HFFc6 (cell line): Measurements from ENCODE around the gene SCP2D1. TPM values are rescaled to one million over a fixed set of nuclear protein-coding genes. Genes with fewer than 3 reads are reported as not detected.

Experiments used
- DNase-seq: peaks from one replicate; pipeline ENCODE4 v3.0.0-alpha.2; 2018
- H3K27ac Mint-ChIP-seq: 2 replicates; pipeline ENCODE4 v1.8.0; 2020; ENCODE audit warnings: mild to moderate bottlenecking, mixed read lengths
- H3K27me3 Mint-ChIP-seq: 2 replicates; pipeline ENCODE4 v1.8.0; 2021; ENCODE audit warnings: mild to moderate bottlenecking, moderate library complexity, mixed read lengths; ENCODE audit not compliant: insufficient read depth
- H3K36me3 Mint-ChIP-seq: 2 replicates; pipeline ENCODE4 v1.8.0; 2021; ENCODE audit warnings: low read depth, mixed read lengths
- H3K4me1 Mint-ChIP-seq: 2 replicates; pipeline ENCODE4 v1.8.0; 2020; ENCODE audit warnings: low read depth, mixed read lengths
- H3K4me3 Mint-ChIP-seq: 2 replicates; pipeline ENCODE4 v1.8.0; 2020; ENCODE audit warnings: mild to moderate bottlenecking, moderate library complexity, mixed read lengths
- H3K9me3 Mint-ChIP-seq: 2 replicates; pipeline ENCODE4 v1.8.0; 2020; ENCODE audit warnings: mild to moderate bottlenecking, mixed read lengths
- total RNA-seq, 6 experiments: library from RNA; stranded (reverse); fragmentation: NEBNext Ultra II Directional; extraction: Animal tissue kit (Norgen Biotek cat#: 25700); gene quantifications; 2 replicates in 1 of 6; 3 replicates in 5 of 6; pipeline ENCODE4 v1.2.3, GENCODE V29; 2021
- TF ChIP-seq, protein P1 (sequence below): fragments of 200-600 bp; sonication (generic); IDR thresholded peaks from 2 replicates; pipeline ENCODE4 v1.5.0; 2021; ENCODE audit warnings: antibody characterized with exemption, mild to moderate bottlenecking

The SCP2D1 gene
- total RNA-seq, 6 experiments from 2014 or later, result not detected

DNA sequence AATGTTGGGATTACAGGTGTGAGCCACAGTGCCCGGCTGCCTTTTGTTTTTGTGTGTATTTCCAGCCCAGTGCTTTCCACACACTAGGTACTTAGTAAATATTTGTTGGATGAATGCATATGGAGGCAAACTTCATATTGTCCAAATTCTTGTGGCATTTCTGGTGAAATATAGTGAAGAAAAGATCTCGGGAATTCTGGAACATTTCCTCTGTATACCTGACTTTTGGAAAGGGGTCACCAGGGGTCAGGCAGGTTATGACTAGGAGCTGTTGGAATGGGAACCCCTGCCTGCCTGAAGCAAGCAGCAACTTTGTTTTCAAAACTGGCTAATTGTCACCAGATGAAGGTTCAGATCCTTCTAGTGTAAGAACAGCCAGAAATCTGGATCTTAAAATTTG, 12.1 kb upstream of the SCP2D1 start:
- H3K4me1 Mint-ChIP-seq, result peaks cover 6% of the 10 kb centered on the region; the same call in 1 of the 2 replicates
- no peaks in the 10 kb centered on the region for H3K9me3 Mint-ChIP-seq
- H3K36me3 Mint-ChIP-seq, result no peaks in the 10 kb centered on the region
- TF ChIP-seq, protein P1, sequence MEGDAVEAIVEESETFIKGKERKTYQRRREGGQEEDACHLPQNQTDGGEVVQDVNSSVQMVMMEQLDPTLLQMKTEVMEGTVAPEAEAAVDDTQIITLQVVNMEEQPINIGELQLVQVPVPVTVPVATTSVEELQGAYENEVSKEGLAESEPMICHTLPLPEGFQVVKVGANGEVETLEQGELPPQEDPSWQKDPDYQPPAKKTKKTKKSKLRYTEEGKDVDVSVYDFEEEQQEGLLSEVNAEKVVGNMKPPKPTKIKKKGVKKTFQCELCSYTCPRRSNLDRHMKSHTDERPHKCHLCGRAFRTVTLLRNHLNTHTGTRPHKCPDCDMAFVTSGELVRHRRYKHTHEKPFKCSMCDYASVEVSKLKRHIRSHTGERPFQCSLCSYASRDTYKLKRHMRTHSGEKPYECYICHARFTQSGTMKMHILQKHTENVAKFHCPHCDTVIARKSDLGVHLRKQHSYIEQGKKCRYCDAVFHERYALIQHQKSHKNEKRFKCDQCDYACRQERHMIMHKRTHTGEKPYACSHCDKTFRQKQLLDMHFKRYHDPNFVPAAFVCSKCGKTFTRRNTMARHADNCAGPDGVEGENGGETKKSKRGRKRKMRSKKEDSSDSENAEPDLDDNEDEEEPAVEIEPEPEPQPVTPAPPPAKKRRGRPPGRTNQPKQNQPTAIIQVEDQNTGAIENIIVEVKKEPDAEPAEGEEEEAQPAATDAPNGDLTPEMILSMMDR, result no peak
- no peak for DNase-seq
- H3K4me3 Mint-ChIP-seq, result no peak overlapping the region
- H3K27me3 Mint-ChIP-seq, result peaks cover 3% of the 10 kb centered on the region
- no peak overlapping the region for H3K27ac Mint-ChIP-seq

DNA sequence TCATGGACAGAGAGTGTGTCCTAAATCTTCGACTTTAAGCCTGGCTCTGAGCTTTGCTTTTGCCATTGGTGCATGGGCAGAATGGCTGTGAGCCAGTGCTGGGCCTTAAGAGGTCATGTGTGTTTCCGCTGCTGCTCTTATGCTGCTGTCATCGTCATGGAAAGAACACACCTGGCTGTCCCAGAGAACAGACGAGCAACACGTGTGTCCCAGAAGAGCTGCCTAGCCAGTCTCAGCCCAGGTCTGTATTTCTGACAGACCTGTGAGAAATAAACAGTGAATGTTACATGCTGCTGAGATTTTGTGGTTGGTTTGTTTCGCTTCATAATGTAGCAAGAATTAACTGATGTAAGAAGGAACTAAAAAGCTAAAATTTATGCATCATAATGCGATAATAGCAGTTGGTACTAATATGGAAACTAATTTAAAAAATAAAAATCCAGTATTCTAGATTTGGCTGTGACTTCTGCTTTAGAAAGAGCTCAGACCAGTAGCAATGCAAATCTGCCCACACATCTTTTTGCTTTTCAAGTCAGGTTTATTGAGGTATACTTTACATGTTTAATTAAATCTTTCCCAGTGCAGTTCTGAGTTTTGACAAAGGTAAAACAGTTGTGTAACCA, 11.5 kb upstream of the SCP2D1 start:
- peaks cover 3% of the 10 kb centered on the region for H3K27me3 Mint-ChIP-seq
- TF ChIP-seq, protein P1, result no peak
- no peak for DNase-seq
- H3K27ac Mint-ChIP-seq, result no peak overlapping the region
- no peak overlapping the region for H3K4me3 Mint-ChIP-seq
- no peaks in the 10 kb centered on the region for H3K36me3 Mint-ChIP-seq
- H3K9me3 Mint-ChIP-seq, result no peaks in the 10 kb centered on the region
- peaks cover 6% of the 10 kb centered on the region; the same call in 1 of the 2 replicates for H3K4me1 Mint-ChIP-seq

DNA sequence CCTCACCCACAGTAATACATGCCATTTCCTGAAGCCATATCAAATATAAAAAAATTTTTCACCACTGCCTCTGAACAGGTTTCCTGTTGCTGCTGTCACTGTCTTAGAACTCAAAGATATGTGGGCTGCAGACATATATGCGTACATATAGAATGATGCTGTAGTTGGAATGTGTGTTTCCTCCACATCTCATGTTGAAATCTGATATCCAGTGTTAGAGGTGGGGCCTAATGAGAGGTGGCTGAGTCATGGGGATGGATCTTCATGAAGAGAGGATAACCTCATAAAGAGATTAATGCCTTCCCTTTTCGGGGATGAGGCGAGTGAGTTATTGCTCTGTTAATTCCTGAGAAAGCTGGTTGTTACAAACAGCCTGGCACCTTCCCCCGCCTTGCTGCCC, 7.7 kb upstream of the SCP2D1 start:
- no peaks in the 10 kb centered on the region for H3K36me3 Mint-ChIP-seq
- no peak overlapping the region for H3K4me3 Mint-ChIP-seq
- no peaks in the 10 kb centered on the region for H3K9me3 Mint-ChIP-seq
- no peak for DNase-seq
- peaks cover 3% of the 10 kb centered on the region for H3K27me3 Mint-ChIP-seq
- TF ChIP-seq, protein P1, result no peak
- H3K4me1 Mint-ChIP-seq, result peaks cover 6% of the 10 kb centered on the region; the same call in 1 of the 2 replicates
- no peak overlapping the region for H3K27ac Mint-ChIP-seq

DNA sequence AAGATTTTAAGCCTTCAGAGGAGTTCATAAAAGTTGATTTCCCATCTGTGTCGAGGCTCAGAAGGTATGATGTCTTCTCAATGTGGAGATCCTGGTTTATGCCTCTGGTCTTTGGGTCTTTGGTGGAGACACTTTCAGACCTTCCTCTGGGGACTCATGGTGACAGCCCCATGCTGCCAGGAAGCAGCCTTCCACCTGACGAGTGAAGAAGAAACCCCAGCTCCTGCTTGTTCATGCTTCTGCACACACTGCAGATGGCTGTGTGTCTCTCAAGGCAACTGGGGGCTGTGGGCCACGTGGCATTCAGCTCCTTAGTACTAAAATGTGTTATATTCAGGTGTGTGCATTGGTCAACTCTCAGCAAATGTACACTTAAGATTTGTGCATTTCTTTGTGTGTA, 4.9 kb upstream of the SCP2D1 start:
- DNase-seq, result no peak
- H3K4me3 Mint-ChIP-seq, result no peak overlapping the region
- H3K4me1 Mint-ChIP-seq, result peaks cover 6% of the 10 kb centered on the region; the same call in 1 of the 2 replicates
- no peak overlapping the region for H3K27ac Mint-ChIP-seq
- H3K36me3 Mint-ChIP-seq, result no peaks in the 10 kb centered on the region
- H3K27me3 Mint-ChIP-seq, result no peaks in the 10 kb centered on the region; the same call in 1 of the 2 replicates
- TF ChIP-seq, protein P1, result no peak
- H3K9me3 Mint-ChIP-seq, result no peaks in the 10 kb centered on the region

DNA sequence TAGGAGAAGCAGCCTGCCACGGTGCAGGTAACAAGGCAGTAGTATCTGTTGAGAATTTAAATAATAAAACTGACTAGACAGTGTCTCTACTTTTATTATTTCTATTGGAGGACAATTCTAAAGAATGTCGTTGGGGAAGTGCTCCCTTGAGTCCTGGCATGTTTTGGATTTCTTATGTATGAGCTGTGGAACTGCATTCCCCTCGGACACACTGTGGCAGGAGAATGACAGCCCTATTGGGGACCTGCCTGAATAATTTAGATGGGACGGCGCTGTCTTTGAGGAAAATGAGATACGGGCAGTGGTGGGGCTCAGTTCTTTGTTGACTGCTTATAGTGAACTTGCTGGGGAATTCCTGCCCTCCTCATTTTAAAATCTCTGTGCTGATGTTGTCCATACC, 2.4 kb upstream of the SCP2D1 start:
- H3K9me3 Mint-ChIP-seq, result no peaks in the 10 kb centered on the region
- peaks cover 2% of the 10 kb centered on the region; the same call in 1 of the 2 replicates for H3K4me1 Mint-ChIP-seq
- no peak for DNase-seq
- TF ChIP-seq, protein P1, result no peak
- peaks cover 2% of the 10 kb centered on the region for H3K27me3 Mint-ChIP-seq
- no peak overlapping the region for H3K4me3 Mint-ChIP-seq
- no peak overlapping the region for H3K27ac Mint-ChIP-seq
- no peaks in the 10 kb centered on the region for H3K36me3 Mint-ChIP-seq
